PC-3 (cell line): ENCODE measurements around the gene ZDHHC6. TPM values are rescaled to one million over a fixed set of nuclear protein-coding genes. Genes with fewer than 3 reads are reported as not detected.
A peak's percentile ranks its signal among the peaks of the same experiment; 100 is the strongest.

Experiments
- ATAC-seq: fragments of 200-7000 bp; cut with Tn5 transposase; 2 replicates; pipeline ENCODE4 v1.9.1; 2020; ENCODE audit warnings: mild to moderate bottlenecking, moderate library complexity
- BruUV-seq: library from RNA; stranded (reverse); fragments of 400-500 nt; replicated peaks from 2 replicates; lab custom pipeline; 2021; lab: Mats Ljungman, UMichigan
- CTCF ChIA-PET: fragments of 300-600 bp; sonication (Branson Sonifier 250); formaldehyde crosslinking; loops from one replicate; lab custom pipeline; 2022; ENCODE audit warnings: antibody characterized with exemption; lab: Charles Lee
- POLR2A ChIA-PET: fragments of 300-600 bp; sonication (Branson Sonifier 250); formaldehyde crosslinking; loops from one replicate; lab custom pipeline; 2022; ENCODE audit warnings: antibody characterized with exemption; ENCODE audit not compliant: unreplicated experiment; lab: Charles Lee
- DNase-seq: peaks from one replicate; pipeline ENCODE4 v3.0.0-alpha.2; 2015
- H2AFZ ChIP-seq: fragments of 300-600 bp; sonication (generic); 2 replicates; pipeline ENCODE4 v1.6.0; 2016; ENCODE audit warnings: antibody characterized with exemption, low read length
- H3F3A ChIP-seq: fragments of 300-600 bp; sonication (generic); one replicate; pipeline ENCODE4 v1.6.0; 2017; ENCODE audit warnings: antibody characterized with exemption, low read length, control low read depth, mild to moderate bottlenecking; ENCODE audit not compliant: unreplicated experiment
- H3K27ac ChIP-seq: fragments of 300-600 bp; sonication (generic); 2 replicates; pipeline ENCODE4 v1.5.1; 2016; ENCODE audit warnings: mild to moderate bottlenecking, low read length
- H3K27me3 ChIP-seq: fragments of 300-600 bp; sonication (generic); 2 replicates; pipeline ENCODE4 v1.6.1; 2016; ENCODE audit warnings: low read length, mixed read lengths
- H3K36me3 ChIP-seq: fragments of 300-600 bp; sonication (generic); 2 replicates; pipeline ENCODE4 v1.6.1; 2016; ENCODE audit warnings: low read depth, mixed run types, low read length, mixed read lengths
- H3K4me1 ChIP-seq: fragments of 300-600 bp; sonication (generic); 2 replicates; pipeline ENCODE4 v1.5.1; 2016; ENCODE audit warnings: low read length; ENCODE audit not compliant: insufficient read depth
- H3K4me2 ChIP-seq: fragments of 300-600 bp; sonication (generic); 2 replicates; pipeline ENCODE4 v1.6.0; 2016; ENCODE audit warnings: low read length
- H3K4me3 ChIP-seq: fragments of 300-600 bp; sonication (generic); 2 replicates; pipeline ENCODE4 v1.5.1; 2016; ENCODE audit warnings: mild to moderate bottlenecking, low read length, mixed read lengths
- H3K79me2 ChIP-seq: fragments of 300-600 bp; sonication (generic); 2 replicates; pipeline ENCODE4 v1.6.1; 2017; ENCODE audit warnings: low read length, mixed read lengths
- H3K9ac ChIP-seq: fragments of 300-600 bp; sonication (generic); 2 replicates; pipeline ENCODE4 v1.6.0; 2016; ENCODE audit warnings: mild to moderate bottlenecking, low read length
- H3K9me2 ChIP-seq: fragments of 300-600 bp; sonication (generic); replicated peaks from 2 replicates; pipeline ENCODE4 v1.6.1; 2016; ENCODE audit warnings: mixed run types, low read length, mixed read lengths
- H3K9me3 ChIP-seq: fragments of 300-600 bp; sonication (generic); 2 replicates; pipeline ENCODE4 v1.6.1; 2016; ENCODE audit warnings: low read length, mixed read lengths
- H4K20me1 ChIP-seq: fragments of 300-600 bp; sonication (generic); 2 replicates; pipeline ENCODE4 v1.6.1; 2016; ENCODE audit warnings: low read length, mixed read lengths
- EZH2 ChIP-seq: fragments of 300-600 bp; sonication (generic); IDR thresholded peaks from one replicate; pipeline ENCODE4 v1.6.1; 2017; ENCODE audit warnings: antibody characterized with exemption, mild to moderate bottlenecking, low read length; ENCODE audit not compliant: unreplicated experiment
- EZH2phosphoT487 ChIP-seq: fragments of 300-600 bp; sonication (generic); IDR thresholded peaks from 2 replicates; pipeline ENCODE4 v1.6.1; 2018; ENCODE audit warnings: mild to moderate bottlenecking, antibody characterized with exemption, low read length, borderline replicate concordance
- intact Hi-C: fragments of 100-400 bp; cut with micrococcal nuclease; formaldehyde crosslinking; loops from 2 replicates; pipeline ENCODE4 v1.9.0; 2023
- total RNA-seq: library from RNA; depleted of rRNA; stranded (reverse); fragments of >200 nt; gene quantifications from 2 replicates; pipeline ENCODE4 v1.2.3, GENCODE V29; 2014
- TF ChIP-seq, protein P1 (sequence below): fragments of 300-600 bp; sonication (generic); conservative IDR thresholded peaks from 2 replicates; pipeline ENCODE4 v1.5.1; 2017; ENCODE audit warnings: antibody characterized with exemption, low read depth, mild to moderate bottlenecking, low read length

Gene ZDHHC6
- total RNA-seq, 1 experiment from 2014 or later = 17.7 TPM

DNA sequence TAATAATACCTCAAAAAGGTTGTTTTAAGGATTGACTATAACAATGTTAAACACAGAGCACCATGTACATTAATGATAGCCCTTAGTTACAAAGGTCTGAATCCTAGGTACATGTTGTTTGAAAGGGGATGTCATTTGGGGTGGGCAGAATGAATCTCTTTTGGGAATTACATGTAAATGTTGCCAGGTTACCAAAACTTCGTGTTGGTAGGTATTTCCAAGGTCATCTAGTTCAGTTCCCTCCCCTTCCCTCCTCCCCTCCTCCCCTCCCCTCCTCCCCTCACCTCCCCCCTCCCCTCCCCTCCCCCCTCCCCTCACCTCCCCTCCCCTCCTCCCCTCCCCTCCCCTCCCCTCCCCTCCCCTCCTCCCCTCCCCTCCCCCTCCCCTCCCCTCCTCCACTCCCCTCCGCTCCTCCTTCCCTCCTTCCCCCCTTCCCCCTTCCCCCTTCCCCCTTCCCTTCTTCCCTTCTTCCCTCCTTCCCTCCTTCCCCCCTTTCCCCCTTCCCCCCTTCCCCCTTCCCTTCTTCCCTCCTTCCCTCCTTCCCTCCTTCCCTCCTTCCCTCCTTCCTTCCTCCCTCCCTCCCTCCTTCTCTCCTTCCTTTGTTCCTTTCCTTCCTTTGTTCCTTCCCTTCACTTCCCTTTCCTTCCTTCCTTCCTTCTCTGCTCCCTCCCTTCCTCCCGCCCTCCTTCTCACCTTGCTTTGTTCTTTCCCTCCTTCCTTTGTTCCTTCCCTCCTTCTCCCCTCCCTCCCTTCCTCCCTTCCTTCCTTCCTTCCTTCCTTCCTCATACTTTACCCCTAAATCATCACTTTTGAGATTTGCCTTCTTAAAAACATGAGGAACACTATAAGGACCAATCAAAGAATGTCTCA is 8.4 kb upstream of the ZDHHC6 start:
- H3F3A ChIP-seq = no peaks in the 10 kb centered on the region
- ChIA-PET POLR2A (no interaction called here), CTCF (no interaction called here)
- no peaks in the 10 kb centered on the region for H3K4me1 ChIP-seq
- intact Hi-C loops = no loop called here
- no peak overlapping the region for H3K4me3 ChIP-seq
- H3K9ac ChIP-seq = no peak overlapping the region
- H2AFZ ChIP-seq = no peak overlapping the region
- H3K36me3 ChIP-seq = no peaks in the 10 kb centered on the region
- no peak overlapping the region for H3K4me2 ChIP-seq
- no peak for ATAC-seq
- DNase-seq = no peak
- no peaks in the 10 kb centered on the region for H3K9me3 ChIP-seq
- no peaks in the 10 kb centered on the region for H3K27me3 ChIP-seq
- TF ChIP-seq EZH2 (no peak), EZH2phosphoT487 (no peak)
- TF ChIP-seq, protein P1, sequence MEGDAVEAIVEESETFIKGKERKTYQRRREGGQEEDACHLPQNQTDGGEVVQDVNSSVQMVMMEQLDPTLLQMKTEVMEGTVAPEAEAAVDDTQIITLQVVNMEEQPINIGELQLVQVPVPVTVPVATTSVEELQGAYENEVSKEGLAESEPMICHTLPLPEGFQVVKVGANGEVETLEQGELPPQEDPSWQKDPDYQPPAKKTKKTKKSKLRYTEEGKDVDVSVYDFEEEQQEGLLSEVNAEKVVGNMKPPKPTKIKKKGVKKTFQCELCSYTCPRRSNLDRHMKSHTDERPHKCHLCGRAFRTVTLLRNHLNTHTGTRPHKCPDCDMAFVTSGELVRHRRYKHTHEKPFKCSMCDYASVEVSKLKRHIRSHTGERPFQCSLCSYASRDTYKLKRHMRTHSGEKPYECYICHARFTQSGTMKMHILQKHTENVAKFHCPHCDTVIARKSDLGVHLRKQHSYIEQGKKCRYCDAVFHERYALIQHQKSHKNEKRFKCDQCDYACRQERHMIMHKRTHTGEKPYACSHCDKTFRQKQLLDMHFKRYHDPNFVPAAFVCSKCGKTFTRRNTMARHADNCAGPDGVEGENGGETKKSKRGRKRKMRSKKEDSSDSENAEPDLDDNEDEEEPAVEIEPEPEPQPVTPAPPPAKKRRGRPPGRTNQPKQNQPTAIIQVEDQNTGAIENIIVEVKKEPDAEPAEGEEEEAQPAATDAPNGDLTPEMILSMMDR = no peak
- H4K20me1 ChIP-seq = no peaks in the 10 kb centered on the region
- H3K9me2 ChIP-seq = no peaks in the 10 kb centered on the region
- H3K79me2 ChIP-seq = no peaks in the 10 kb centered on the region
- H3K27ac ChIP-seq = no peak overlapping the region
- no TSS peak for BruUV-seq

DNA sequence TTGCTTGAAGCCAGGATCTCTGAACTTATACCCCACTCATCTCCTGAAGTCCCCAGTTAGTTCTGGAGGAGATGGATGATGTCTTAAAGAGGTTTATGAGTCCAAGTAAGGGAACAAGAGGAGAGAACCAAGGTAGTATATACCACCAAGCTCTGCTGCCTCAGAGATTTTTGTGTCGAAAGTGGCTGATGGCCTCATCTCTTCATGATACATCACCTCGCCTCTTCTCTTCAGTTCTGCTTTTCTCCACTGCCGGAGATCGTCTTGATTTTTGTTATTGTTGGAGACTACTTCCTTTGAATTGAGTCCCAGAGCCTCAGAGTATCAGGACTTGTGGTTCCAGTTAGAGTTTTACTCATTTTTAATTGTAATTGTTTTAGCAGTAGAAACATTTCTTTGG is 2.2 kb upstream of the ZDHHC6 start:
- BruUV-seq = no TSS peak
- no peaks in the 10 kb centered on the region for H3K9me3 ChIP-seq
- H3K36me3 ChIP-seq = peaks cover 13% of the 10 kb centered on the region
- ChIA-PET POLR2A (no interaction called here), CTCF (no interaction called here)
- H3K4me3 ChIP-seq = no peak overlapping the region
- intact Hi-C loops = no loop called here
- H3K9ac ChIP-seq = no peak overlapping the region
- H3K79me2 ChIP-seq = peaks cover 51% of the 10 kb centered on the region
- DNase-seq = no peak
- H3K27ac ChIP-seq = no peak overlapping the region
- no peaks in the 10 kb centered on the region for H3K27me3 ChIP-seq
- H2AFZ ChIP-seq = no peak overlapping the region
- H4K20me1 ChIP-seq = no peaks in the 10 kb centered on the region
- H3F3A ChIP-seq = no peaks in the 10 kb centered on the region
- H3K4me1 ChIP-seq = peaks cover 11% of the 10 kb centered on the region
- no peak for ATAC-seq
- H3K9me2 ChIP-seq = no peaks in the 10 kb centered on the region
- TF ChIP-seq EZH2 (no peak), EZH2phosphoT487 (no peak)
- TF ChIP-seq, protein P1 = no peak
- no peak overlapping the region for H3K4me2 ChIP-seq

DNA sequence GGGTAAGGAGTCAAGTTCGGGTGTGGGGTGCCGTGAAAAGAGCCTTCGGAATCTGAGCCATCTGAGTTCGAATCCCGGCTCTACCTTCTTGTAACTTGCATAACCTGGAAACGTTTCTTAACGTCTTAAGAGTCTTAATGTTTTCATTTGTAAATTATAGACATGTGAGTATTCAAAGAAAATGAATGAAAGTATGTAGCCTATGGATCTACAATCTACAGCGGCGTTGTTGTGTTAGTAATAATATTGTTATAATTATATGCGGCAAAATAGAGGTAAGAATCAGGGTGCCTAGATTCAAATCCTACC is 860 bp upstream of the ZDHHC6 start:
- Histone ChIP-seq H3K4me3 (peak overlapping the region; percentile 98), H3K27ac (no peak overlapping the region), H3K9ac (peak overlapping the region; percentile 93), H2AFZ (peak overlapping the region; percentile 93), H3F3A (no peaks in the 10 kb centered on the region), H3K27me3 (no peaks in the 10 kb centered on the region), H3K4me2 (peak overlapping the region; percentile 95), H3K9me3 (no peaks in the 10 kb centered on the region), H3K79me2 (peaks cover 51% of the 10 kb centered on the region), H4K20me1 (no peaks in the 10 kb centered on the region), H3K9me2 (no peaks in the 10 kb centered on the region), H3K4me1 (peaks cover 11% of the 10 kb centered on the region), H3K36me3 (peaks cover 13% of the 10 kb centered on the region)
- ATAC-seq = no peak
- ChIA-PET POLR2A (interaction anchor here (0.7 kb wide), 1 partner anchor 13 kb away, joined by 6 read pairs; no protein-coding TSS in a partner anchor), CTCF (no interaction called here)
- no peak for DNase-seq
- BruUV-seq = TSS peak; percentile 57
- TF ChIP-seq, protein P1 = no peak
- TF ChIP-seq EZH2 (no peak), EZH2phosphoT487 (no peak)
- intact Hi-C loops = no loop called here
